ENCODE results near the gene FNDC3B. TPM values are rescaled to one million over a fixed set of nuclear protein-coding genes. Genes with fewer than 3 reads are reported as not detected.

FNDC3B gene
- total and polyA plus RNA-seq, 9 of the 15 experiments (the other 6 are each of a cell fraction or from before 2014, with no cell fraction given), result 7.0 to 35.8 (median 16.2) TPM

- Histone ChIP-seq H3K27me3 (ENCODE audit: control insufficient read depth in 2 of 2, insufficient read depth in 2 of 2, low read length in 2 of 2) (no peaks in the 10 kb centered on the region), H3K4me2 (ENCODE audit: insufficient read depth, low read length) (no peak overlapping the region), H3K4me1 (replicated peaks in 1 of 2; ENCODE audit: control insufficient read depth in 2 of 2, insufficient read depth in 2 of 2, low read length in 2 of 2) (no peaks in the 10 kb centered on the region), H3K9ac (ENCODE audit: insufficient read depth in 1 of 2, low read depth in 2 of 2, low read length in 2 of 2) (no peak overlapping the region), H3K27ac (ENCODE audit: extremely low read depth, low read depth, low read length) (no peak overlapping the region), H3K79me2 (ENCODE audit: control insufficient read depth, insufficient read depth, low read length) (no peaks in the 10 kb centered on the region), H3K9me3 (replicated peaks; ENCODE audit: control insufficient read depth, insufficient read depth, low read depth, low read length) (no peaks in the 10 kb centered on the region), H2AFZ (ENCODE audit: low read depth, low read length) (no peak overlapping the region), H3K9me1 (ENCODE audit: control insufficient read depth, insufficient read depth, low read length) (no peaks in the 10 kb centered on the region), H3K36me3 (ENCODE audit: control insufficient read depth, insufficient read depth, low read length) (peaks cover 42% of the 10 kb centered on the region), H3K4me3 (no peak overlapping the region), H4K20me1 (replicated peaks; ENCODE audit: control insufficient read depth, insufficient read depth, low read length) (no peaks in the 10 kb centered on the region)
- 93% methylated on average over 3 of the region's 3 CpGs for WGBS (ENCODE audit: insufficient coverage, low coverage, missing lambda C conversion rate)
- ATAC-seq (no peak), FAIRE-seq (no peak), DNase-seq (ENCODE audit: extremely low read depth in 1 of 4, low spot score in 3 of 4) (no peak)
- no TSS peak for BruUV-seq (replicated peaks)
- in situ Hi-C loops (cut with MboI) (no loop called here), intact Hi-C loops (cut with micrococcal nuclease) (no loop called here)
- POLR2A ChIA-PET, result interaction anchor here (0.6 to 1.7 kb wide), 2 partner anchors 15 to 27 kb away, joined by 3 to 4 read pairs; no protein-coding TSS in a partner anchor
- TF ChIP-seq EZH2 (IDR thresholded peaks at IDR 0.05; ENCODE audit: borderline replicate concordance, low read depth, low read length) (no peak), ZEB2 (IDR thresholded peaks at IDR 0.05) (no peak), EP300 (IDR thresholded peaks at IDR 0.05; ENCODE audit: low read length) (no peak), PTRF (tag; IDR thresholded peaks at IDR 0.05) (no peak), KDM1A (IDR thresholded peaks at IDR 0.05) (no peak), NR1H2 (CRISPR knock-in tag; IDR thresholded peaks at IDR 0.05) (no peak), ZNF785 (CRISPR knock-in tag; IDR thresholded peaks at IDR 0.05) (no peak), STAT5A (IDR thresholded peaks at IDR 0.05; ENCODE audit: borderline replicate concordance, low read length) (no peak), MEF2D (tag; conservative IDR thresholded peaks at IDR 0.05; ENCODE audit: low read depth) (no peak), ARID2 (IDR thresholded peaks at IDR 0.05) (no peak), CHCHD3 (CRISPR knock-in tag; IDR thresholded peaks at IDR 0.05) (no peak)
- TF ChIP-seq, protein P1, sequence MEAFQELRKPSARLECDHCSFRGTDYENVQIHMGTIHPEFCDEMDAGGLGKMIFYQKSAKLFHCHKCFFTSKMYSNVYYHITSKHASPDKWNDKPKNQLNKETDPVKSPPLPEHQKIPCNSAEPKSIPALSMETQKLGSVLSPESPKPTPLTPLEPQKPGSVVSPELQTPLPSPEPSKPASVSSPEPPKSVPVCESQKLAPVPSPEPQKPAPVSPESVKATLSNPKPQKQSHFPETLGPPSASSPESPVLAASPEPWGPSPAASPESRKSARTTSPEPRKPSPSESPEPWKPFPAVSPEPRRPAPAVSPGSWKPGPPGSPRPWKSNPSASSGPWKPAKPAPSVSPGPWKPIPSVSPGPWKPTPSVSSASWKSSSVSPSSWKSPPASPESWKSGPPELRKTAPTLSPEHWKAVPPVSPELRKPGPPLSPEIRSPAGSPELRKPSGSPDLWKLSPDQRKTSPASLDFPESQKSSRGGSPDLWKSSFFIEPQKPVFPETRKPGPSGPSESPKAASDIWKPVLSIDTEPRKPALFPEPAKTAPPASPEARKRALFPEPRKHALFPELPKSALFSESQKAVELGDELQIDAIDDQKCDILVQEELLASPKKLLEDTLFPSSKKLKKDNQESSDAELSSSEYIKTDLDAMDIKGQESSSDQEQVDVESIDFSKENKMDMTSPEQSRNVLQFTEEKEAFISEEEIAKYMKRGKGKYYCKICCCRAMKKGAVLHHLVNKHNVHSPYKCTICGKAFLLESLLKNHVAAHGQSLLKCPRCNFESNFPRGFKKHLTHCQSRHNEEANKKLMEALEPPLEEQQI (IDR thresholded peaks at IDR 0.05), result no peak
- TF ChIP-seq, protein P2, sequence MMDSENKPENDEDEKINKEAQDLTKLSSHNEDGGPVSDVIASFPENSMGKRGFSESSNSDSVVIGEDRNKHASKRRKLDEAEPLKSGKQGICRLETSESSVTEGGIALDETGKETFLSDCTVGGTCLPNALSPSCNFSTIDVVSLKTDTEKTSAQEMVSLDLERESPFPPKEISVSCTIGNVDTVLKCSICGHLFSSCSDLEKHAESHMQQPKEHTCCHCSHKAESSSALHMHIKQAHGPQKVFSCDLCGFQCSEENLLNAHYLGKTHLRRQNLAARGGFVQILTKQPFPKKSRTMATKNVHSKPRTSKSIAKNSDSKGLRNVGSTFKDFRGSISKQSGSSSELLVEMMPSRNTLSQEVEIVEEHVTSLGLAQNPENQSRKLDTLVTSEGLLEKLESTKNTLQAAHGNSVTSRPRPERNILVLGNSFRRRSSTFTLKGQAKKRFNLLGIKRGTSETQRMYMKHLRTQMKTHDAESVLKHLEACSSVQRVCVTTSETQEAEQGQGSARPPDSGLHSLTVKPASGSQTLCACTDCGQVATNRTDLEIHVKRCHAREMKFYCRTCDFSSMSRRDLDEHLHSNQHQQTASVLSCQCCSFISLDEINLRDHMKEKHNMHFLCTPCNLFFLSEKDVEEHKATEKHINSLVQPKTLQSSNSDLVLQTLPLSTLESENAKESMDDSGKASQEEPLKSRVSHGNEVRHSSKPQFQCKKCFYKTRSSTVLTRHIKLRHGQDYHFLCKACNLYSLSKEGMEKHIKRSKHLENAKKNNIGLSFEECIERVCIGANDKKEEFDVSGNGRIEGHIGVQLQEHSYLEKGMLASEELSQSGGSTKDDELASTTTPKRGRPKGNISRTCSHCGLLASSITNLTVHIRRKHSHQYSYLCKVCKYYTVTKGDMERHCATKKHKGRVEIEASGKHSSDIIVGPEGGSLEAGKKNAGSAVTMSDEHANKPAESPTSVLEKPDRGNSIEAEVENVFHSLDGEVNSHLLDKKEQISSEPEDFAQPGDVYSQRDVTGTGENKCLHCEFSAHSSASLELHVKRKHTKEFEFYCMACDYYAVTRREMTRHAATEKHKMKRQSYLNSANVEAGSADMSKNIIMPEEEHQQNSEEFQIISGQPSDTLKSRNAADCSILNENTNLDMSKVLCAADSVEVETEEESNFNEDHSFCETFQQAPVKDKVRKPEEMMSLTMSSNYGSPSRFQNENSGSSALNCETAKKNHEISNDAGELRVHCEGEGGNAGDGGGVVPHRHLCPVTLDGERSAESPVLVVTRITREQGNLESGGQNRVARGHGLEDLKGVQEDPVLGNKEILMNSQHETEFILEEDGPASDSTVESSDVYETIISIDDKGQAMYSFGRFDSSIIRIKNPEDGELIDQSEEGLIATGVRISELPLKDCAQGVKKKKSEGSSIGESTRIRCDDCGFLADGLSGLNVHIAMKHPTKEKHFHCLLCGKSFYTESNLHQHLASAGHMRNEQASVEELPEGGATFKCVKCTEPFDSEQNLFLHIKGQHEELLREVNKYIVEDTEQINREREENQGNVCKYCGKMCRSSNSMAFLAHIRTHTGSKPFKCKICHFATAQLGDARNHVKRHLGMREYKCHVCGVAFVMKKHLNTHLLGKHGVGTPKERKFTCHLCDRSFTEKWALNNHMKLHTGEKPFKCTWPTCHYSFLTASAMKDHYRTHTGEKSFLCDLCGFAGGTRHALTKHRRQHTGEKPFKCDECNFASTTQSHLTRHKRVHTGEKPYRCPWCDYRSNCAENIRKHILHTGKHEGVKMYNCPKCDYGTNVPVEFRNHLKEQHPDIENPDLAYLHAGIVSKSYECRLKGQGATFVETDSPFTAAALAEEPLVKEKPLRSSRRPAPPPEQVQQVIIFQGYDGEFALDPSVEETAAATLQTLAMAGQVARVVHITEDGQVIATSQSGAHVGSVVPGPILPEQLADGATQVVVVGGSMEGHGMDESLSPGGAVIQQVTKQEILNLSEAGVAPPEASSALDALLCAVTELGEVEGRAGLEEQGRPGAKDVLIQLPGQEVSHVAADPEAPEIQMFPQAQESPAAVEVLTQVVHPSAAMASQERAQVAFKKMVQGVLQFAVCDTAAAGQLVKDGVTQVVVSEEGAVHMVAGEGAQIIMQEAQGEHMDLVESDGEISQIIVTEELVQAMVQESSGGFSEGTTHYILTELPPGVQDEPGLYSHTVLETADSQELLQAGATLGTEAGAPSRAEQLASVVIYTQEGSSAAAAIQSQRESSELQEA (IDR thresholded peaks at IDR 0.05; ENCODE audit: low read depth), result no peak
- CTCF ChIA-PET (ENCODE audit: low intra/inter-chr PET ratio), result no interaction called here
These were observed 325.7 kb downstream of the FNDC3B start for GRCh38 chr3:172365028-172365567.
